GM12892 (cell line): ENCODE results near the gene NUP93.

Experiments used
- DNase-seq: peaks from one replicate; pipeline ENCODE4 v3.0.0; 2011; ENCODE audit not compliant: insufficient read length
- FAIRE-seq: peaks from 2 replicates; lab custom pipeline; 2011; peaks lifted over from hg19 to GRCh38; lab: Jason Lieb, UNC
- POLR2A ChIP-seq: IDR thresholded peaks from 2 replicates; pipeline ENCODE4 v1.6.1; 2011; ENCODE audit warnings: low read depth, low read length, control low read depth
- POLR2AphosphoS5 ChIP-seq: IDR thresholded peaks from 2 replicates; pipeline ENCODE4 v1.6.1; 2011; ENCODE audit warnings: low read depth, low read length, control low read depth
- TAF1 ChIP-seq: IDR thresholded peaks from 2 replicates; pipeline ENCODE4 v1.6.1; 2011; ENCODE audit warnings: low read depth, mild to moderate bottlenecking, control low read depth, low read length, borderline replicate concordance

NUP93 gene

GRCh38 chr16:56749672-56750491 is 20.0 kb downstream of the NUP93 start:
- DNase-seq (no peak), FAIRE-seq (no peak)
- TF ChIP-seq POLR2AphosphoS5 (no peak), POLR2A (no peak), TAF1 (no peak)

- FAIRE-seq, result no peak
- DNase-seq, result no peak
- TF ChIP-seq POLR2A (no peak), TAF1 (no peak), POLR2AphosphoS5 (no peak)
Observed at GRCh38 chr16:56753410-56753809, 23.5 kb downstream of the NUP93 start.

- DNase-seq (no peak), FAIRE-seq (no peak)
- TF ChIP-seq POLR2AphosphoS5 (no peak), TAF1 (no peak), POLR2A (no peak)
Observed at GRCh38 chr16:56755038-56755437, 25.1 kb downstream of the NUP93 start.

- no peak for DNase-seq
- FAIRE-seq, result no peak
- TF ChIP-seq POLR2AphosphoS5 (no peak), POLR2A (no peak), TAF1 (no peak)
Observed at GRCh38 chr16:56758432-56758831, 28.5 kb downstream of the NUP93 start.

- DNase-seq, result no peak
- FAIRE-seq, result no peak
- TF ChIP-seq POLR2AphosphoS5, result no peak
- no peak for TF ChIP-seq TAF1
- TF ChIP-seq POLR2A, result no peak
Observed at GRCh38 chr16:56758930-56759329, 29.0 kb downstream of the NUP93 start.

GRCh38 chr16:56763291-56763916 is 33.5 kb downstream of the NUP93 start:
- TF ChIP-seq POLR2AphosphoS5 (no peak), POLR2A (no peak), TAF1 (no peak)
- FAIRE-seq (peak; percentile 9), DNase-seq (no peak)

GRCh38 chr16:56764835-56765234 is 34.9 kb downstream of the NUP93 start:
- no peak for DNase-seq
- FAIRE-seq, result no peak
- TF ChIP-seq TAF1 (no peak), POLR2AphosphoS5 (no peak), POLR2A (no peak)

- DNase-seq (no peak), FAIRE-seq (no peak)
- TF ChIP-seq POLR2AphosphoS5, result no peak
- TF ChIP-seq TAF1, result no peak
Observed at GRCh38 chr16:56765949-56766348, 36.0 kb downstream of the NUP93 start.

- FAIRE-seq, result no peak
- no peak for DNase-seq
- no peak for TF ChIP-seq POLR2A
- TF ChIP-seq POLR2AphosphoS5, result no peak
- TF ChIP-seq TAF1, result no peak
Observed at GRCh38 chr16:56767024-56767423, 37.1 kb downstream of the NUP93 start.

GRCh38 chr16:56769677-56770076 is 39.7 kb downstream of the NUP93 start:
- no peak for DNase-seq
- TF ChIP-seq POLR2AphosphoS5 (no peak), TAF1 (no peak), POLR2A (no peak)
- peak; percentile 5 for FAIRE-seq

GRCh38 chr16:56771558-56772279 is 41.8 kb downstream of the NUP93 start:
- FAIRE-seq (peak; percentile 30), DNase-seq (no peak)
- no peak for TF ChIP-seq TAF1
- no peak for TF ChIP-seq POLR2A
- no peak for TF ChIP-seq POLR2AphosphoS5

- FAIRE-seq (no peak), DNase-seq (no peak)
- TF ChIP-seq TAF1 (no peak), POLR2A (no peak)
Observed at GRCh38 chr16:56773532-56773931, 43.6 kb downstream of the NUP93 start.
